HG02870 (cell line): ENCODE measurements around the gene DYNLRB2.

Experiments used
- ATAC-seq: cut with Tn5 transposase; IDR thresholded peaks from one replicate; pipeline ENCODE4 v1.9.1; 2021; ENCODE audit warnings: mild to moderate bottlenecking, moderate library complexity; ENCODE audit not compliant: unreplicated experiment

Gene DYNLRB2

DNA sequence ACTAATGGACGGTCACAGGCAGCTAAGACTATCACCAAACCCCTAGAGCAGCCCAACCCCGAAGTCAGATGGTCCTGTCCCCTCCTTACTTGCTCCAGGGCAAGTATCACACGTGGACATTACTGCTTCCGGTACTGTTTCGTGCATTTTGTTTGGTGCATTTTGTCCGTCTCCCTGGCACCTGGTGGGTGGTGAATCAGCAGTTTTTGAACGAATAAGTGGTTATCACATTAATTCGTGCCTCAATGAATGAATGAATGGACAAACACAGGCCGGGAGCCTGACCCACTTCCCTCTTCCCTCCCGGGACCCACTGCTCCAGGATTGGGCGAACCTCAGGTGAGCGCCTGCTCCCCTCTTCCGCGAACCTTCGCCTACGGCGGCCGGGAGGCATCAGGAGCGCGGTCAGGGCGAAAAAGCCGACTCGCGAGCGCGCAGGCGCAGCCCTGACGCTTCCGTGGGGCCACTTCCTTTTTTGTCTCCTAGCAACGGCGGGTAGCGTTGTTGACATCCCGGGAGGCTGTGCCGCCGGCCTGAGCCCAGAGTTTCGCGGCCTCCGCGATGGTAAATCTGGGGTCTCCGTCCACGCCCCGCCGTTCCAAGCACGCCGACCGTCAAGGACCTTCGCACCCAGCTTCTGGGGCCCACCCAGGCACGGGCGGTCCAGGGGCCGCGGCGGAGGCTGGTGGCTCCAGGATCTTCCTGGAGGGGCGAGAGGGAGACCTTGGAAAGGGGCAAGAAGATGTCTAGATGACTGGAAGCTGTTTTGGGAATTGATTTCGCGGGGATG is at the start of gene DYNLRB2:
Gene DYNLRB2 (plus strand): TSS at position 478 of the 790 bp plus-strand sequence. CDS start 84 bp downstream, at position 562.
- ATAC-seq: peak; percentile 91

DNA sequence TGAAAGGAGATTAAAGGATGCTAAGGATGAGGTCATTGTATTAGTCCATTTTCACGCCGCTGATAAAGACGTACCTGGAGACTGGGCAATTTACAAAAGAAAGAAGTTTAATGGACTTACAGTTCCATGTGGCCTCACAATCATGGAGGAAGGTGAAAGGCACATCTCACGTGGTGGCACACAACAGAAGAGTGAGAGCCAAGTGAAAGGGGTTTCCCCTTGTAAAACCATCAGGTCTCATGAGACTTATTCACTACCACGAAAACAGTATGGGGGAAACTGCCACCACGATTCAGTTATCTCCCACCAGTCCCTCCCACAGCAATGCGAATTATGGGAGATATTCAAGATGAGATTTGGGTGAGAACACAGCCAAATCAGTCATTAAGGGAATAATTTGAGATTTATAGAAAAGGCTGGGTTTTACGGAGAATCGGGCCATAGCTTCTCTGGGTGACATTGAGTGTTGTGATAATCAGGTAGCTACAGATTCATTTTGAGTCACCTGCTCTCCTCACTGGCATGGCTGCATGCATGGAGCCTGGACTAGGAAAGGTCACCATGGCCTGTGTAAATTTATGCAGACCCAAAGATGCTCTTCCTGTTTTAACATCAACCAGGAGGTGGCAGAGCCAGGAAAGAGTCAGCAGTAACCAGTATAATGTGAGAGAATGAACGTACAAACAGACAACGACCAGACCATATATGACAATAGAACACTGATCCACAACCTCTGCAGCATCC is 40.5 kb upstream of the DYNLRB2 start:
- no peak for ATAC-seq

DNA sequence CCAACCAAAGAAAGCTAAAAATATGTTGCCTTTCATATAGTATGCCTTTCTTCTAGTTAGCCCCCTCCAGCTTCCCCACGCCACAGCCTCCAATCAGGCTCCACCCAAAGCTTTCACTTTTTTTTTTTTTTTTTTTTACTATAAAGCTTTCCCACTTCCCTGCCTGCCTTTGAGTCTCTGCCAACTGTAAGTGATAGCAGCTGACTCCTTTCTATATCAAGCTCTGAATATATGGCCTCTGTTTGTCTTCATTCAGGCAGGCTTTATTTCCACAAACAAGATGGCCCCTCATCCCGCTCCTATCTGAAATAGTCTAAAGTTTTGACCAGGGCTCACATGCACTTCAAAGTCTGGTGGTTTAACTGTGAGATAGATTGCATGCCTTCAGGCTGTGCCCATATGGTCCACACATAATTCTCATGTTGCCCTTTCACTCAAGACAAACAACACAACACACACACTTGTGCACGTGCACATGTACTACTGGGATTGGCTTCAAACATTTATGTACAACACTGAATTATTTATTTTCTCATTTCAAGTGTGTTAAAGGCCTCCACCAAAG is 39.8 kb upstream of the DYNLRB2 start:
- no peak for ATAC-seq

DNA sequence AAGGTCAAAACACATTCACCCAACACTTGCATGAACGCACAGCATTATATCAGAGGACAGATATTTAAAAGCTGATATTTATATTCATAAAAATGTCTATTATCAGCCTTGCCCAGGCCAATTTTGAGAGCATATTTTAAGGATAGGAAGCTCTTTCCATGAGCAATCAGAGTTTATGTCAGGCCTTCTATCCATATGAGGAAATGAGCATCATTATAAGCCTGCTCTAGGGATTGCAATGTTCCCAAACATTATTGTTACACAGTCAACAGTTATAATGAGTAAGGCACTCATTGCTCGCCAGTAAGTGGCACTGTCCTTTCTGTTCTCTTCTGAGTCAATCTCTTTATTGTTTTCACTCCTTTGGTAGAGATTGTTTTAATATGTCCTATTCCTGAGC is 37.7 kb upstream of the DYNLRB2 start:
- ATAC-seq: no peak

DNA sequence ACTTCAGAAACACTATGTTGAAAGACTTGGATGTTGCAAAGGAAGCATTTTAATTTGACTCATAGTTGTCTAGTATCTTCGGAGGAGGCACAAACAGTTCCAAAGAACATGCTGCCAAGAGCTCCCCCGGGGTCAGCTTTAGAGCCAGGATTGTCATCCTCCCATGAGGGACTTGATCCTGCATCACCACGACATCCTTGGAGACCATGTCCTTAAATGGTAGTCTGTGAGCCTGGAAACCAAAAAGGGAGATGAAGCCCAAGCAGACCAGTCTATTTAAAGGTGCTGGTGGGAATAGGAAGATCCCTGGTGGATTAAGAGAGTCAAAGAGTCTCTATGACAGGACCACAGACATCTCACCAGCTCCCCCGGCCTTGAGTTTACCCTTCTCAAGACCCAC is 33.3 kb upstream of the DYNLRB2 start:
- no peak for ATAC-seq

DNA sequence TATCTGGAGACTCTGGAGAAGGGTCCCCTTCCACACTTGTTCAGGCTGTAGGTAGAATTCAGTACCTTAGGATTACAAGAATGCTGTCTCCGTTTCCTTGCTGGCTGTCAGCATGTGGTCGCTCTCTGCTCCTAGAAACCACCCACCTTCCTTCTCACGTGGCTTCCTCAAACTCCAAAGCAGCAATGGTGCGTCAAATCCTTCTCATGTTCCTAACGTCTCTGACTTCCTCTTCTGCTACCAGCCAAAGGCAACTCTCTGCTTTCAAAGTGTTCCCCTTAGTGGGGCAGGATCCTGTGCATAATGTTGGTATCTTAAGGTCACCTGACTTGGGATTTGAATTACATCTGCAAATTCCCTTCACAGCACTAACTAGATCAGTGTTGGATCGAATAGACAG is 30.9 kb upstream of the DYNLRB2 start:
- ATAC-seq: no peak

DNA sequence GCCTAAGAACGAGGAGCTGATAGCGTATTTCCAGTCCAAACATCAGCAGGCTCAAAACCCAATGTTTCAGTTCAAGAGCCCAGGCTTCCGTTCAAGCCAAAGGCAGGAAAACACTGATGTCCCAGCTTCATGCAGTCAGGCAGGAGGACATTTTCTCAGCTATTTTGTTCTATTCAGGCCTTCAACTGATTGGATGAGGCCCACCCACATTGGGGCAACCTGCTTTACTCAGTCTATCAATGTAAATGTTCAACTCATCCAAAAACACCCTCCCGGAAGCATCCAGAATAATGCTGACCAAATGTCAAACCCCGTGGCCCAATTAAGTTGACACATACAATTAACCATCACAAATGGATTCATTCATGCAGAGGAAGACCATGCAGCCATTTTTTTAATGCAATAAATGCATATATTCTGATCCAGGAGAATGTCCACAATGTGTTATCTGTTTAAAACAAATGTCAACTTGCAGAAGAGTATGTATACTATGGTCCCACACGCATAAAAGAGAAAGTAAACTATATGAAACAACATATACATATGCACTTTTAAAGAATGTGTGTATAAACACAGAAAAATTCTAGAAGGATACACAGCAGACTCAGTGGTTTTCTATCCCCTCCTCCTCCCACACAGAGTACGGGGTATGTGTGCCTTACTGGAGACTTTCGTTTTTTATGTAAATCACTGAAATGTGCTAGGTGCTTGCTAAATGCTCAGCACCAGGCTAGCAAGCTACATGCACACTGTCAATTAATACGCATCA is 28.8 kb upstream of the DYNLRB2 start:
- no peak for ATAC-seq

DNA sequence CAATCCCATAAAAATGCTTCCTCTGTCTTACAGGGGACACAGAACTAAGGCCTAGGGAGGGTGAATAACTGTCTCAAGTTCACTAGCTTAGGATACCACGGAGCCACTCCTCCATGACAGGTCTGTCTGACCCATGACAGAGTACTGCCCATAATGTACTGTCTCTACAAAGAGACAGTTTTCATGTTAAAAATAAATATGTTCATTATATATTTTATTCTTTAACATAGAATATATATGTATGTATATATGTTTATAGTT is 28.3 kb upstream of the DYNLRB2 start:
- ATAC-seq: no peak

DNA sequence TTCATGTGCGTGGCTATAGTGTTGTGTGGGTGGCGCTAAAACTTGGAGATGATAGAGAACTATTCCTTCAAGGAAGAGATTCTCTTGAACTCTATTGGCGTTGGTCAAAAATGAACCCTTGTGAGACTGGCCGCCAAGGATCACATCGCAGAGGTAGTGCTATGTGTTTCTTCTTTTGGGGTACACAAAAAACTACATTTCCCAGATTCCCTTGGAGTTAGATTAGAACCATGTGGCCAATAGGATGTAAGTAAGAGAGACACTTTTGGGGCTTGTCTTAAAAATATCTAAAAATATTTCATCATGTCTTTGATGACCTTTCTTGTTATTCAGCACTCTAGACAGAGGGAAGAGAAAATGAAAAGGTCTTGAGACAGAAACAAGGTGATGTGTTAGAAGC is 25.4 kb upstream of the DYNLRB2 start:
- no peak for ATAC-seq

DNA sequence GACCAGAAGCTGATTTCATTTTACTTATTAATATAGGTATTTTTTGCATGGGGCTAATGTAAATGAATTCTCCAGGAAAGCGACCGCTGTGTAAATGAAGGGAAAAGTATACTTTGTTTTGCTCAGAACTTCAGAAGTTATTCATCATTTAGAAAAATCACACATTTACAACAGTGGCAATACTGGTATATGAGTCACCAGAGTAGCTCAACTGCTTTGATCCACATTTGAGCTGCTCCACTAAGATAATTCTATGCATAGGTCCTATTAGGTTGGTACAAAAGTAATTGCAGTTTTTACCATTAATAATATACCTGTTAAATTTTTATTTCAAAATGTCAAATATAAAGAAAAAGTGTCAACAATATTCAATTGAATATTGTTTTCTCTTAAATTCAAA is 22.9 kb upstream of the DYNLRB2 start:
- ATAC-seq: no peak

DNA sequence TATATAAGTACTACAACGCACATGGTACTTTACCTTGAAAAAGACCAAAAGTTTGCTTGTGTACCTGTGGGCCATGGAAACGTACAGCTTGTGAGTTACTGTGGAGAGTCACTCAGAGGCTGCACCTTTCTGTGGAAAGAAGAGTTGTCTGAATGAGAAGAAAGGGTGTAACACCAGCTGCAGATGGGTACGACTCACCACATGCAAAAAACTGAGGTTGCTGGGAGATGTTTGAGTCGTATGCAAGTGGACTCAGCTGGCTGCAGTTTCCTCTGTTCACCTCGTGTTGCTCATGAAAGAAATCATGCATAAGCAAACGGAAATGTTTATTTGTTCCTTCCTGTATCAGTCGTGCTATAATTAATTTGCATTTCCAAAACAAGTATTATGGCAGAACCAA is 22.4 kb upstream of the DYNLRB2 start:
- no peak for ATAC-seq

DNA sequence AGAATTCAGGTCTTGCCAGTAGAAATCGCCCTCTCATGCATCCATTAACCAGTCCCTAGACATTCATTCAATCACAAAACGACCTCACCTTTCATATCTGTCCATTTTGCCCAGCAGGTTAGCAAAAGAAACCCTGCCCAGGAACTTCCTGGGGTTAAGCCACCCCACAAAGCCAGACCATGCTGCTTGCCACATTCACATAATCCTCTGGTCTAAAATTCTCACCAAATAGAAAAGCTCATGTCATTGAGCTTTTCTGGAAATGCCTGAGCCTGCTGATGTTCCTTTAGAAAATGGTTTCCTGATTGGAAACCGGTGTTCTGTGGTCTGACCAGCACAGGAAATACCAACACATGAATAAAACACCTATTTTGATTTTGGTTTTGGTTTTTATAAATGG is 21.6 kb upstream of the DYNLRB2 start:
- ATAC-seq: no peak

DNA sequence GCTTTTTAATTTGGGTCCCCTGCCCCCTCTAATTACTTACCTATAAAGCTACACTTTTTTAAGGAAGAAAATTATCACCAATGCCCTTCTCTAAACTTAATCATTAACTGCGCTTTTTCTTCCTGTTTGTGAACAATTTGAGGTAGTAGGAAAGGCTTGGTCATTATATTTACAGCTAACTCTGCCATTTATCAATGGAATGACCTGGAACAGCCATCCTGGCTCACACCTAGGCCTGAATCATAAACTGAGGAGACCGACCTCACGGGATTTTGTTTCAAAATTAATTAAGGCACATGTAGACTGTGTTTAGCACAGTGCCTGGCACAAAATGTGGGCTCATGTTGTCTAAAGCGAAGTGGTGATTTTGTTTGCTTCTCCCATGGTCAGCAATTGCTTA is 15.4 kb upstream of the DYNLRB2 start:
- no peak for ATAC-seq

DNA sequence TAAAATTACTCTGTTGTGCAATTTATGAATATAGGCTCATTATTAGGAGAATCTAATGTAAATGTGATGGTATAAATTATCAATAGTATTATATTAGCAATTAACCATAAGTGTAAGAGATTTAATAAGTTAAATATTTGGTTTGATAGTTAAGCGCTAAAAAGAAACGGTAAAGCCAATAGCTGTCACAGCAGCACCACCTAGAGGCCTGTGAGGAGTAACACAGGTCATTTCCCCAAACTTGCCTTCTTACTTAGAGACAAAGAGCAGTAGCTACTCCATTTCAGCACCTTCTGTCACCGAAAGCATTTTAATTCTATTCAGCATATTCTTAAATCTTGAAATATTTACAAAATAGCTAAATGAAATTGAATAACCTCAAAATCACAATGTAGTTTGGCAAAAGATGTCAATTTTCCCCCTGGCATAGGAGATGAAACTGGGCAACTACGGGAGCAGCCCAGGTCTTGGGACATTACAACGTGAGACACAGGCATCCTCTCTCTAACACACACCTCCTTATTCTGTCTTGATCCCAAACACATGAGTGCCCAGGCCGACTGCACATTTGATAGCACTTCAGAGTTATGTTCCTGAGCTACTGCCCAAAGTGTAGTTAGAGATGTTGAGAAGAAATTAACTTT is 14.3 kb upstream of the DYNLRB2 start:
- no peak for ATAC-seq

DNA sequence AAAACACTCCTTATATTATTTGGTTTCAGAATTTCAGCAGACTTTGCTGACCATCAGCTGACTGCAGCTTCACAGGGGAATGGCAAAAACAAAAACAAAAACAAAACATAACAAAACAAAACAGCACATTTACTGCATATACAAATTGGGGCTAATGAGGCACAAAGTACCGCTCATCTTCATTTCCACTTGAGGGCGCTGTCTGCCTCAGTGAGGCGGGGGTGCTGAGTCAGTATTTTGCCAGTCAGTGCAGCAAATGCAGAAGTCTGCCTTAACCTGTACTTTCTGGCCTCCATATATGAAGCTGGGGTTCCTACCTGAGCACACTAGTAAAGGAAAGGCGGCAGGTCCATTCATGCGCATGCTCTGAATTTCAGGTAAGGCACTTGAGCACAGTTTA is 13.5 kb upstream of the DYNLRB2 start:
- no peak for ATAC-seq

DNA sequence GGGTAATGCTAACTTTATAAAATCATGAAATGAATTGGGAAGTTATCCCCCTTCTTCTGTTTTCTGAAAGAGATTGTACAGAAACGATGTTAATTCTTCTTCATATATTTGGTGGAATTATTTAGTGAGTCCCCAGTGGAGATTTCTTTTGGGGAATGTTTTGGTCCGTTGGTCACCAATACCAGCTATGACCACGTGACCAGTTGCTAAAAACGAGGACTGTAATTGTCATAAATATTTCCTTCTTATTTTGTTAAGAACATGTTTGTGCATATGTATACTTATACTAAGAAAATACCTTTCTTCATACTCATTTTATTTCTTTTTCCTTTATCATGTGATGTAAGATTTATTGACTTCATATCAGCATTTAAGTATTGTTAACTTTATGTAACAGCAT is 10.3 kb upstream of the DYNLRB2 start:
- no peak for ATAC-seq

DNA sequence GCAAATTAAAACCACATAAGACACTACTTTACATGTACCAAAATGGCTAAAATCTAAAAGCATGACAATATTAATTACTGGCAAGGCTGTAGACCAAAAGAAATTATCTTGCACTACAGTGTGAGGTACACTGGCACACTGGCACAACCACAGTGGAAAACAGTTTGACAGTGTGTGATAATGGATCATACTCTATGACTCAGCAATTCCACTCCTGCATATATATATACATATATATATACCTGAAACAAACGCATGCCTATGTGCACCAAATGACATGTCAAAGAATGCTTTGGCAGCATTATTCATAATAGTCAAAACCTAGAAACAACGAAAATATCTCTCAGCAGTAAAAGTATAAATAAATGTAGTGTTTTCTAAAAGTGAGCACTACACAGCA is 4.6 kb upstream of the DYNLRB2 start:
- ATAC-seq: no peak

DNA sequence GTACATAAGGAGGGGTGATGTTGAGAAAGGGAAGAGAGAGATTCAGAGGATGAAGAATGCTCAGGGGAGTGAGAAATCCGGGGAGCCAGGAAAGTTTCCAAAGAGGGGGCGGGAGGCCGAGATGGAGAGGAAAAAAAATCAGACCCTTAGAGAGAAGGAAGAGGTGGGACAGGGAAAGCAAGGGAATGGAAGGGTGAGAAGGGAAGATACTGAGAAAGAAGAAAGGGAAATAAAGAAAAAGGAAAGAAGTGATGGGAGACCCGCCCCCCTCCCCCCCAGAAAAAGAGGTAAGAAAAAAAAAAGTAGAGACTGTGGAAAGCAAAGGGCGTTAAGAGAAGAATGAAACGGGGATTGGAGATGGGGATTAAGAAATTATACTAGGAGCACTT is 507 bp downstream of the DYNLRB2 start:
- no peak for ATAC-seq

DNA sequence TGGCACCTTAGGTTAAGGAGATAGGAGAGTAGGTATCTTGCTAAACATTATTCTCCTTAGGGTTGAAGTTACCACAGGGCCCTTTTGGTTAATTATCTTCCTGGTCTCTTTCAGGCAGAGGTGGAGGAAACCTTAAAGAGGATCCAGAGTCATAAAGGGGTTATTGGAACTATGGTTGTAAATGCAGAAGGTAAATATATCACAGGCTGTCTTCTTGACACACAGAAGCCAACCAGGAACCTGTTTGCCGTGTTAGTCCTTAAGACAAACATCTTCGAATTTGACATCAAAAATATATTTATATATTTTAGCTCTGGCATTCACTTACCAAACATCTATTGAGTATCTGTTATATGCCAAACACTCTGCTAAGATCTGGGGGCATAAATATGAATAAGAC is 2.4 kb downstream of the DYNLRB2 start:
- ATAC-seq: no peak

DNA sequence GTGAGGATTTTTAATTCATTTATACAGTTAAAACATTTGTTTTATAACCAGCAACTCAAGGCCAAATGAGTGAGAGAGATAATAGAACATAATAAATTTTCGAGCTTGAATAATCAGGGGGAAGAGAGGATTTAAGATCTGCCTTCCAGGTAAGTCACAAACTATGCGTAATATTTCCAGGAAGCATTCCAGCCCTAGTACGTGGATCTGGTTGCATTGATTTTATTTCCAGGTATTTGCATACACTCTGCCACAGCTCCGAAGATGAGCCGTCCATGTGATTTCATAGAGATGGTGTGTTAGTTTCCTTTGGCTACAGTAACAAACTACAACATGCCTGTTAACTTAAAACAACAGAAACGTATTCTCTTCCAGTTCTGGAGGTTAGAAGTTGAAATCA is 3.5 kb downstream of the DYNLRB2 start:
- no peak for ATAC-seq

DNA sequence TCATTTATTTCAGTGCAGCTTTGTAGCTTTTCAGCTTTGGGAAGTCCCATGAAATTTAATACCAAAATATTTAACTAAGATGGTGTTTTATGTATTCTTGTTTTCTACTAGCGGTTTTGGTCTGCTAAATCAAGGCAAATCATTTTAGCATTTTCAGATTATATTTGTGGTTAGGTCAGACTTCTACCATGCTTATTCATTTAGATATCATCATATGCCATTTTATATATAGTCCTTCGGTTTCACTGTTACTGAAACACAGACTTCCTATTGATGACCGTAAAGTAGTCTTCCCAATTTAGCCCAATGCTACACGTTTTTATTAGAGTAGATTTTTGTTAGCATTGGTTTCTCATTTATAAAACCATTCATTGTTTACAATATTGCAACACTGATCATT is 5.5 kb downstream of the DYNLRB2 start:
- ATAC-seq: no peak
